GM23338 (cell line): Measurements from ENCODE around the gene MTARC1. TPM values are rescaled to one million over a fixed set of nuclear protein-coding genes. Genes with fewer than 3 reads are reported as not detected.

Source experiments
- ATAC-seq: fragments of 200-7000 bp; cut with Tn5 transposase; 3 replicates; pipeline ENCODE4 v1.9.1; 2020
- DNase-seq: peaks from one replicate; pipeline ENCODE4 v3.0.0-alpha.2; 2015; ENCODE audit warnings: low spot score
- H2AFZ ChIP-seq: fragments of 200-600 bp; sonication (generic); 2 replicates; pipeline ENCODE4 v1.8.0; 2016; ENCODE audit warnings: antibody characterized with exemption, mild to moderate bottlenecking, moderate library complexity
- H3F3A ChIP-seq: fragments of 200-600 bp; sonication (generic); replicated peaks from 2 replicates; pipeline ENCODE4 v1.8.0; 2017; ENCODE audit warnings: antibody characterized with exemption, mixed run types, low read depth
- H3K27ac ChIP-seq: fragments of 200-600 bp; sonication (generic); 2 replicates; pipeline ENCODE4 v1.6.1; 2016; ENCODE audit warnings: low read depth
- H3K27me3 ChIP-seq: fragments of 200-600 bp; sonication (generic); 2 replicates; pipeline ENCODE4 v1.8.0; 2016; ENCODE audit warnings: mild to moderate bottlenecking, mixed run types, moderate library complexity; ENCODE audit not compliant: insufficient read depth
- H3K36me3 ChIP-seq: fragments of 200-600 bp; sonication (generic); 2 replicates; pipeline ENCODE4 v1.8.0; 2016; ENCODE audit warnings: mild to moderate bottlenecking; ENCODE audit not compliant: insufficient read depth
- H3K4me1 ChIP-seq: fragments of 200-600 bp; sonication (generic); 2 replicates; pipeline ENCODE4 v1.8.0; 2016; ENCODE audit warnings: mild to moderate bottlenecking, moderate library complexity; ENCODE audit not compliant: insufficient read depth
- H3K4me2 ChIP-seq: fragments of 200-600 bp; sonication (generic); 2 replicates; pipeline ENCODE4 v1.7.1; 2017; ENCODE audit warnings: mixed run types
- H3K4me3 ChIP-seq: fragments of 200-600 bp; sonication (generic); 2 replicates; pipeline ENCODE4 v1.6.1; 2016; ENCODE audit warnings: mixed run types
- H3K79me2 ChIP-seq: fragments of 200-600 bp; sonication (generic); replicated peaks from 2 replicates; pipeline ENCODE4 v1.8.0; 2017; ENCODE audit warnings: mild to moderate bottlenecking; ENCODE audit not compliant: insufficient read depth
- H3K9me2 ChIP-seq: fragments of 200-600 bp; sonication (generic); 2 replicates; pipeline ENCODE4 v1.8.0; 2017; ENCODE audit not compliant: insufficient read depth
- H4K20me1 ChIP-seq: fragments of 200-600 bp; sonication (generic); replicated peaks from 2 replicates; pipeline ENCODE4 v1.8.0; 2017; ENCODE audit warnings: mild to moderate bottlenecking; ENCODE audit not compliant: insufficient read depth
- H3K27ac Mint-ChIP-seq: 2 replicates; pipeline ENCODE4 v1.8.0; 2020; ENCODE audit warnings: inconsistent platforms, mild to moderate bottlenecking, moderate library complexity, mixed read lengths
- H3K27me3 Mint-ChIP-seq: 3 replicates; pipeline ENCODE4 v1.8.0; 2022; ENCODE audit warnings: low read depth, mild to moderate bottlenecking, moderate library complexity, mixed read lengths, inconsistent platforms; ENCODE audit not compliant: insufficient read depth, poor library complexity
- H3K36me3 Mint-ChIP-seq: 3 replicates; pipeline ENCODE4 v1.8.0; 2021; ENCODE audit warnings: low read depth, mild to moderate bottlenecking, inconsistent platforms, moderate library complexity, mixed read lengths
- H3K4me1 Mint-ChIP-seq: 3 replicates; pipeline ENCODE4 v1.8.0; 2020; ENCODE audit warnings: mild to moderate bottlenecking, inconsistent platforms, mixed read lengths
- H3K4me3 Mint-ChIP-seq: 3 replicates; pipeline ENCODE4 v1.8.0; 2021; ENCODE audit warnings: moderate library complexity, mild to moderate bottlenecking, inconsistent platforms, mixed read lengths
- H3K9me3 Mint-ChIP-seq: 3 replicates; pipeline ENCODE4 v1.8.0; 2020; ENCODE audit warnings: moderate library complexity, mild to moderate bottlenecking, inconsistent platforms, mixed read lengths
- CTCF ChIP-seq, 2 experiments: fragments of 200-600 bp in 1 of 2; sonication (generic) in 1 of 2; conservative IDR thresholded peaks; 2 replicates each; pipeline versions ENCODE4 v1.5.1 to v1.6.1; 2016 to 2017; ENCODE audit warnings: antibody characterized with exemption in 2 of 2, low read depth in 2 of 2, mild to moderate bottlenecking in 2 of 2, moderate library complexity in 1 of 2
- EZH2 ChIP-seq: fragments of 200-600 bp; sonication (generic); IDR thresholded peaks from one replicate; pipeline ENCODE4 v1.8.0; 2017; ENCODE audit warnings: antibody characterized with exemption, mild to moderate bottlenecking, low read depth; ENCODE audit not compliant: unreplicated experiment
- EZH2phosphoT487 ChIP-seq: fragments of 200-600 bp; sonication (generic); IDR thresholded peaks from one replicate; pipeline ENCODE4 v1.8.1; 2018; ENCODE audit warnings: antibody characterized with exemption; ENCODE audit not compliant: unreplicated experiment
- NANOG ChIP-seq: IDR thresholded peaks from 2 replicates; pipeline ENCODE4 v1.6.1; 2016; ENCODE audit warnings: antibody characterized with exemption, borderline replicate concordance
- POLR2AphosphoS5 ChIP-seq: IDR thresholded peaks from 2 replicates; pipeline ENCODE4 v1.6.1; 2016; ENCODE audit warnings: antibody characterized with exemption, low read depth
- REST ChIP-seq: IDR thresholded peaks from one replicate; pipeline ENCODE4 v1.6.1; 2018; ENCODE audit warnings: antibody characterized with exemption; ENCODE audit not compliant: unreplicated experiment
- STAT1 ChIP-seq: IDR thresholded peaks from one replicate; pipeline ENCODE4 v1.6.1; 2016; ENCODE audit warnings: antibody characterized with exemption; ENCODE audit not compliant: unreplicated experiment
- ZNF114 ChIP-seq: fragments of 250-450 bp; sonication (Bioruptor Pico); IDR thresholded peaks from 2 replicates; pipeline ENCODE4 v1.5.0; 2020; ENCODE audit warnings: mild to moderate bottlenecking, moderate library complexity
- ZNF331 ChIP-seq: fragments of 250-450 bp; sonication (Bioruptor Pico); IDR thresholded peaks from 2 replicates; pipeline ENCODE4 v1.5.0; 2020; ENCODE audit warnings: low read depth, mild to moderate bottlenecking, moderate library complexity
- polyA plus RNA-seq: library from polyadenylated mRNA; unstranded; fragments of >200 nt; fragmentation: Nextera tagmentation; extraction: Ambion mirVana; gene quantifications from 2 replicates; pipeline ENCODE4 v1.2.1, GENCODE V29; 2016
- total RNA-seq: library from RNA; depleted of rRNA; stranded (reverse); fragments of >200 nt; shearing (Covaris generic); gene quantifications from 2 replicates; pipeline ENCODE4 v1.2.3, GENCODE V29; 2014

Gene MTARC1
- total and polyA plus RNA-seq, 2 experiments from 2014 or later, result 33.9 to 34.6 TPM

GRCh38 chr1:220788900-220789299 lies 2.2 kb downstream of the MTARC1 start:
- H3K4me1 ChIP-seq, result peaks cover 16% of the 10 kb centered on the region
- no peaks in the 10 kb centered on the region for H3F3A ChIP-seq
- H3K4me2 ChIP-seq, result no peak overlapping the region

More at GRCh38 chr1:220788900-220789299, 2.2 kb downstream of the MTARC1 start:
- Histone ChIP-seq H3K79me2 (peaks cover 34% of the 10 kb centered on the region), H3K9me2 (no peaks in the 10 kb centered on the region), H4K20me1 (peaks cover 20% of the 10 kb centered on the region), H3K27ac (no peak overlapping the region), H3K27me3 (no peaks in the 10 kb centered on the region), H3K36me3 (0 out of 2 replicates have a peak, but pooled peaks cover 6% of the 10 kb centered on the region), H3K4me3 (no peak overlapping the region), H2AFZ (no peak overlapping the region)
- Mint-ChIP-seq H3K27me3 (peaks cover 5% of the 10 kb centered on the region), H3K9me3 (no peaks in the 10 kb centered on the region), H3K36me3 (peaks cover 17% of the 10 kb centered on the region), H3K4me3 (no peak overlapping the region), H3K27ac (no peak overlapping the region), H3K4me1 (peaks cover 15% of the 10 kb centered on the region)
- DNase-seq, result no peak
- TF ChIP-seq CTCF (conservative IDR thresholded peaks at IDR 0.05; ENCODE audit: low read depth in 2 of 2) (no peak), REST (no peak), EZH2 (no peak), POLR2AphosphoS5 (no peak), ZNF331 (CRISPR knock-in tag) (no peak), NANOG (no peak), STAT1 (no peak), ZNF114 (no peak), EZH2phosphoT487 (no peak)
- ATAC-seq, result no peak
